SU-DHL-6 (cell line): ENCODE results near the gene ZDHHC11.
"Not testable (repeated sequence)": the region's sequence is repeated elsewhere in the genome, so short reads cannot be mapped to it uniquely, and the experiment has no call there.

Experiments used
- H2AFZ ChIP-seq: fragments of 200-600 bp; sonication (generic); 2 replicates; pipeline ENCODE4 v1.6.1; 2014; ENCODE audit warnings: low read depth, mild to moderate bottlenecking, moderate library complexity, mixed read lengths, antibody characterized with exemption, low read length; ENCODE audit not compliant: severe bottlenecking
- H3F3A ChIP-seq: fragments of 200-600 bp; shearing (Covaris generic); 2 replicates; pipeline ENCODE4 v1.6.0; 2016; ENCODE audit warnings: antibody characterized with exemption, mild to moderate bottlenecking; ENCODE audit not compliant: insufficient read depth
- H3K27ac ChIP-seq: fragments of 200-600 bp; sonication (generic); 2 replicates; pipeline ENCODE4 v1.5.1; 2016; ENCODE audit warnings: low read depth, mild to moderate bottlenecking, low read length, moderate library complexity, mixed read lengths
- H3K27me3 ChIP-seq: fragments of 200-600 bp; sonication (generic), shearing (Covaris generic); 2 replicates; pipeline ENCODE4 v1.6.0; 2014; ENCODE audit warnings: mild to moderate bottlenecking, low read length
- H3K36me3 ChIP-seq: fragments of 200-600 bp; sonication (generic); 2 replicates; pipeline ENCODE4 v1.6.1; 2014; ENCODE audit warnings: mild to moderate bottlenecking, low read length, mixed read lengths
- H3K4me2 ChIP-seq: fragments of 300-600, 200-600 bp; shearing (Covaris generic), sonication (generic); 2 replicates; pipeline ENCODE4 v1.6.0; 2014; ENCODE audit warnings: low read length, low read depth, mild to moderate bottlenecking; ENCODE audit not compliant: poor library complexity, severe bottlenecking
- H3K4me3 ChIP-seq: fragments of 200-600 bp; sonication (generic); 2 replicates; pipeline ENCODE4 v1.5.1; 2014; ENCODE audit warnings: antibody characterized with exemption, low read length, mild to moderate bottlenecking, mixed read lengths; ENCODE audit not compliant: insufficient read depth, poor library complexity, severe bottlenecking
- H3K79me2 ChIP-seq: fragments of 200-600 bp; sonication (generic); 2 replicates; pipeline ENCODE4 v1.6.1; 2014; ENCODE audit warnings: mild to moderate bottlenecking, low read length, moderate library complexity; ENCODE audit not compliant: insufficient read depth
- H3K9ac ChIP-seq: fragments of 200-600 bp; sonication (generic); 2 replicates; pipeline ENCODE4 v1.7.0; 2014; ENCODE audit warnings: mild to moderate bottlenecking, low read length
- H3K9me2 ChIP-seq: fragments of 200-600 bp; sonication (generic); replicated peaks from 2 replicates; pipeline ENCODE4 v1.6.1; 2014; ENCODE audit warnings: low read length; ENCODE audit not compliant: insufficient read depth
- H3K9me3 ChIP-seq: fragments of 200-600 bp; sonication (generic); 2 replicates; pipeline ENCODE4 v1.6.1; 2014; ENCODE audit warnings: low read length, mixed read lengths; ENCODE audit not compliant: insufficient read depth
- H4K20me1 ChIP-seq: fragments of 200-600 bp; sonication (generic); 2 replicates; pipeline ENCODE4 v1.6.1; 2014; ENCODE audit warnings: low read depth, mild to moderate bottlenecking, antibody characterized with exemption, low read length, moderate library complexity, mixed read lengths
- EZH2phosphoT487 ChIP-seq: fragments of 200-600 bp; sonication (generic), shearing (Covaris generic); conservative IDR thresholded peaks from 2 replicates; pipeline ENCODE4 v1.6.1; 2018; ENCODE audit warnings: mild to moderate bottlenecking, antibody characterized with exemption, low read length, moderate library complexity, mixed read lengths
- TF ChIP-seq, protein P1 (sequence below): fragments of 200-600 bp; sonication (generic); IDR thresholded peaks from one replicate; pipeline ENCODE4 v1.5.1; 2017; ENCODE audit warnings: antibody characterized with exemption, mild to moderate bottlenecking, low read length, moderate library complexity; ENCODE audit not compliant: insufficient read depth, poor library complexity, severe bottlenecking

ZDHHC11 gene

DNA sequence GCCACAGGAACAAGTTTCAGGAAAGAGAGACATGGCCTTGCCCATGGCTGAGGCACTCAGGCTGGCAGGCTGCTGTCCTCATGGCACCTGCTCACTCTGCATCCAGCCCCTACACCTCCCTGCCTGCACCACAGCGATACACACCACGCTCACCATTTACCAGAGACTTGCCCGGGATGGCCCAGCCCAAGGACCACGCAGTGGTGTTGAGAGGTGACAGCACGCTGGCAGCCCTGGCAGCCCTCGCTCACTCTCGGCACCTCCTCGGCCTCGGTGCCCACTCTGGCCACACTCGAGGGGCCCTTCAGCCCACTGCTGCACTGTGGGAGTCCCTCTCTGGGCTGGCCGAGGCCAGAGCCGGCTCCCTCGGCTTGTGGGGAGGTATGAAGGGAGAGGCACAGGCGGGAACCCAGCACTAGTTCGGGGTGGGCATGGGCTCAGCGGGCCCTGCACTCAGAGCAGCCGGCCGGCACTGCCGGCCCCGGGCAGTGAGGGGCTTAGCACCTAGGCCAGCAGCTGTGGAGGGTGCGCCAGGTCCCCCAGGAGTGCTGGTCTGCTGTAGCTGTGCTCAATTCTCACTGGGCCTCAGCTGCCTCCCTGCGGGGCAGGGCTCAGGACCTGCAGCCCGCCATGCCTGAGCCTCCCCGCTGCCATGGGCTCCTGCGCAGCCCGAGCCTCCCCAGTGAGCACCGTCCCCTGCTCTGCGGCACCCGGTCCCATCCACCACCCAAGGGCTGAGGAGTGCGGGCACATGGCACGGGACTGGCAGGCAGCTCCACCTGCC lies 86.6 kb downstream of the ZDHHC11 start:
- Histone ChIP-seq H2AFZ (no peak overlapping the region), H3F3A (no peaks in the 10 kb centered on the region), H3K4me2 (no peak overlapping the region), H3K36me3 (no peaks in the 10 kb centered on the region), H3K9me2 (no peaks in the 10 kb centered on the region), H3K4me3 (no peak overlapping the region), H3K9me3 (no peaks in the 10 kb centered on the region), H4K20me1 (no peaks in the 10 kb centered on the region), H3K9ac (no peak overlapping the region), H3K79me2 (no peaks in the 10 kb centered on the region), H3K27ac (no peak overlapping the region), H3K27me3 (no peaks in the 10 kb centered on the region)
- TF ChIP-seq EZH2phosphoT487 = no peak
- TF ChIP-seq, protein P1, sequence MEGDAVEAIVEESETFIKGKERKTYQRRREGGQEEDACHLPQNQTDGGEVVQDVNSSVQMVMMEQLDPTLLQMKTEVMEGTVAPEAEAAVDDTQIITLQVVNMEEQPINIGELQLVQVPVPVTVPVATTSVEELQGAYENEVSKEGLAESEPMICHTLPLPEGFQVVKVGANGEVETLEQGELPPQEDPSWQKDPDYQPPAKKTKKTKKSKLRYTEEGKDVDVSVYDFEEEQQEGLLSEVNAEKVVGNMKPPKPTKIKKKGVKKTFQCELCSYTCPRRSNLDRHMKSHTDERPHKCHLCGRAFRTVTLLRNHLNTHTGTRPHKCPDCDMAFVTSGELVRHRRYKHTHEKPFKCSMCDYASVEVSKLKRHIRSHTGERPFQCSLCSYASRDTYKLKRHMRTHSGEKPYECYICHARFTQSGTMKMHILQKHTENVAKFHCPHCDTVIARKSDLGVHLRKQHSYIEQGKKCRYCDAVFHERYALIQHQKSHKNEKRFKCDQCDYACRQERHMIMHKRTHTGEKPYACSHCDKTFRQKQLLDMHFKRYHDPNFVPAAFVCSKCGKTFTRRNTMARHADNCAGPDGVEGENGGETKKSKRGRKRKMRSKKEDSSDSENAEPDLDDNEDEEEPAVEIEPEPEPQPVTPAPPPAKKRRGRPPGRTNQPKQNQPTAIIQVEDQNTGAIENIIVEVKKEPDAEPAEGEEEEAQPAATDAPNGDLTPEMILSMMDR = no peak

DNA sequence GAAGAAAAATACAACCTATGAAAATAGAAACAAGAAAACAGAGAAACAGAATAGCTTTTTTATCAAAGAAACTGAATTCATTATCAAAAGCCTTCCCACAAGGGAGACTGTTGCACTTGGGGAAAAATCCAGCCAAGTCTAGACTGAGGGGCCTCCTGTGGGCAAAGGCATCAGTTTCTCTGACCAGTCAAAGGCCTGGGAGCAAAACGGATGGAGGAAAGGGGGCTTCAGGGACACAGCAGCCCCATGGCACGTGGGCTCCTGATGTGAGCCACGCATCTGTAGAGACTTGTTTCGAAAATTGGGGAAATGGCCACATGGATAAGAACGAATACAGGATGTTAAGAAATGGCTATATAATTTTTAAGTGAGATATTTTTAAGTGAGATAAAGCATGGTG lies 87.4 kb downstream of the ZDHHC11 start:
- TF ChIP-seq EZH2phosphoT487 = no peak
- TF ChIP-seq, protein P1 = no peak
- no peaks in the 10 kb centered on the region for H3K79me2 ChIP-seq

DNA sequence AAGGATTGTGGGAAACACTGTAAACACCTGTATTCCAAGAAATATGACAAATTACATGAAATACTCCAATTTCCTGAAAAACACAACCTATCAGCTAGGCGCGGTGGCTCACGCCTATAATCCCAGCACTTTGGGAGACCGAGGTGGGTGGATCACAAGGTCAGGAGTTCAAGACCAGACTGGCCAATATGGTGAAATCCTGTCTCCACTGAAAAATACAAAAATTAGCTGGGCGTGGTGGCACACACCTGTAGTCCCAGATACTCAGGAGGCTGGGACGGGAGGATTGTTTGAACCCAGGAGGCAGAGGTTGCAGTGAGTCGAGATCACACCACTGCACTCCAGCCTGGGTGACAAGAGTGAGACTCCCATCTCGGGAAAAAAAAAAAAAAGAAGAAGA lies 87.8 kb downstream of the ZDHHC11 start:
- H3F3A ChIP-seq, H2AFZ ChIP-seq, H3K4me2 ChIP-seq, H4K20me1 ChIP-seq, H3K9ac ChIP-seq, H3K9me3 ChIP-seq, H3K9me2 ChIP-seq, H3K4me3 ChIP-seq, H3K27me3 ChIP-seq, H3K27ac ChIP-seq, H3K79me2 ChIP-seq, H3K36me3 ChIP-seq: not testable (repeated sequence)

More for the DNA sequence above, 87.4 kb downstream of the ZDHHC11 start:
- no peaks in the 10 kb centered on the region for H3K27me3 ChIP-seq
- no peak overlapping the region for H3K27ac ChIP-seq
- H3K9me3 ChIP-seq = no peaks in the 10 kb centered on the region
- no peak overlapping the region for H3K9ac ChIP-seq
- H2AFZ ChIP-seq = no peak overlapping the region
- H3K36me3 ChIP-seq = no peaks in the 10 kb centered on the region
- no peaks in the 10 kb centered on the region for H3K9me2 ChIP-seq
- no peaks in the 10 kb centered on the region for H4K20me1 ChIP-seq
- H3K4me3 ChIP-seq = no peak overlapping the region
- H3F3A ChIP-seq = no peaks in the 10 kb centered on the region
- H3K4me2 ChIP-seq = no peak overlapping the region

DNA sequence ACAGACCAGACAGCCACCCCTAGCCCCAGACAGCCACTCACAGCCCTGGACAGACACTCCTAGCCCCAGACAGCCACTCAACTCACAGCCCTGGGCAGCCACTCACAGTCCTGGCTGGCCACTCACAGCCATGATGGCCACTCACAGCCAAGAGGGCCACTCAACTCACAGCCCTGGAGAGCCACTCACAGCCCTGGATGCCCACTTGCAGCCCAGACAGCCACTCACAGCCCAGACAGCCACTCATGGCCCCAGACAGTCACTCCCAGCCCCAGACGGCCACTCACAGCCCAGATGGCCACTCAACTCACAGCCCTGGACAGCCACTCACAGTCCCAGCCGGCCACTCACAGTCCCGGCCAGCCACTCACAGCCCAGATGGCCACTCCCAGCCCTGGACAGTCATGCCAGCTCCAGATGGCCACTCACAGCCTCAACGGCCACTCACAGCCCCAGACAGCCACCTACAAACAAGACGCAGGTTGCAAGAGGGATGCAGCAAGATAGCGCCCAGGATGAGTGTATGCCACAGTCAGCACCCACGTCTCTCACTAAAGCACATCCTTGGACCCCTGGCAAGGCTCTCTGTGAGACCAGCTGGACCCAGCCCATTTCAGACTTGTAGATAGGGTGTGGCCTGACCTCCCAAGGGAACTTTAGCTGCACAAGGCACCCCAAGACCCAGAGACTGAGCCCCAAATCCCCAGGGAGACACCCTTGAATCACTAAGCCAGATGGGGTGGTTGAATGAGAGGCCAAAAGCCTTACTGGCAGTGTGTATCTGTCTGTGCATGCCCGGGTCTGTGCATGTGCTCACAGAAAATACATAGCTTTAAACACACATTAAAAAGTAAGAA lies 88.7 kb downstream of the ZDHHC11 start:
- Histone ChIP-seq H2AFZ (no peak overlapping the region), H3K9me3 (no peaks in the 10 kb centered on the region), H3K9ac (no peak overlapping the region), H3K27me3 (no peaks in the 10 kb centered on the region), H3K79me2 (no peaks in the 10 kb centered on the region), H3K36me3 (no peaks in the 10 kb centered on the region), H3K27ac (no peak overlapping the region), H3K9me2 (no peaks in the 10 kb centered on the region), H3K4me3 (no peak overlapping the region), H3F3A (no peaks in the 10 kb centered on the region), H3K4me2 (no peak overlapping the region), H4K20me1 (no peaks in the 10 kb centered on the region)
- TF ChIP-seq EZH2phosphoT487 = no peak
- TF ChIP-seq, protein P1 = no peak
